ENCODE results near the gene UBAP2L. TPM values are rescaled to one million over a fixed set of nuclear protein-coding genes. Genes with fewer than 3 reads are reported as not detected.

UBAP2L gene
- polyA plus RNA-seq, 1 donor (not counting 4 experiments of a cell fraction or from before 2014, with no cell fraction given), result 198 TPM

DNA sequence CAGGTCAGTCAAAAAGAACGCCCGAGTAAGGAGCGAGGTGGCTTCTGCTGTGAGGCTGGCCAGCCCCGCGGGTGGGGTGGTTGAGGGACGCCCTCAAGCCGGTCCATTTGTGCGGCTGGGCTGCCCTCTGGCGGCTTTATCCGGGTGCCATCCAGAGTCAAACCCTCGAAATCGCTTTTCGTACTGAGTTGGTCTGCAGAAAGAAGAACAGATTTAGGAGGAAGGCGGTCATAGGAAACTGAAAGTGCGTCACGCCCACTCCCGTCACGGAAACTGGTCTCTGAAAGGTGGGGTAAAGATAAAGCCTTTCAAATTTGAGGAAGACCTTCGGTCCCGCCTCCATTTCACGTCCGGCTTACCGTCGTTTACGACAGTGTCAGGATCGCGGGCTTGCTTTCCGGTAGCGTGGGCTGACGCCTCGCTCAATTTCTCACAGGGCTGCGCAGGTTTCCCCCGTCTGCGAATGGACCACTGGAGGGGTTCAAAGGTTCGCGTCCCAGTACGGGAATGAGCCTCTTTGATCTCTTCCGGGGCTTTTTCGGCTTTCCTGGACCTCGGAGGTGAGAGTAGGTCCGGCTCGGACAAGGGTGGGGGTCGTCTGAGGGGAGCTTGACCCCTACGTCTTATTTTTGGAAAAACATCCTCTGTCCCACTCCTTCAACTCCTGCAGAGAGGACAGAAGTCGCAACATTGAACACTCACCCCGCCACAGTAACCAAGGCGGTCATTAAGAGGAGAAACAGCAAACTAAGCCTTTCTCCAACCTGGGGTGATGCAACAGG, 51.7 kb downstream of the UBAP2L start, which contains the start of gene HAX1:
TSS of gene HAX1 (plus strand) at position 413 of the 782 bp plus-strand sequence. CDS start at position 508, 95 bp downstream.
- Histone ChIP-seq H3K9ac (ENCODE audit: control insufficient read depth, extremely low read depth, insufficient read depth, low read length) (peak within 1 kb of the TSS; percentile 96), H3K4me1 (ENCODE audit: control insufficient read depth, extremely low read depth, insufficient read depth, low read length) (peaks cover 4% of the 10 kb centered on the region), H3K4me2 (ENCODE audit: control insufficient read depth, extremely low read depth, insufficient read depth, low read depth, low read length) (peak within 1 kb of the TSS; percentile 89), H3K9me1 (ENCODE audit: control insufficient read depth, extremely low read depth, insufficient read depth, low read length) (no peaks in the 10 kb centered on the region), H3K36me3 (ENCODE audit: control insufficient read depth in 2 of 2, extremely low read depth in 1 of 2, insufficient read depth in 2 of 2, low read length in 2 of 2) (peaks cover 11 to 20% of the 10 kb centered on the region in 2 experiments), H4K20me1 (ENCODE audit: control insufficient read depth, extremely low read depth, insufficient read depth, low read length) (no peaks in the 10 kb centered on the region), H3K27ac (ENCODE audit: control insufficient read depth, insufficient read depth, low read length) (peak within 1 kb of the TSS; percentile 91), H3K9me3 (ENCODE audit: control insufficient read depth, low read depth, low read length) (no peaks in the 10 kb centered on the region), H3K27me3 (ENCODE audit: control insufficient read depth, extremely low read depth, insufficient read depth, low read length) (no peaks in the 10 kb centered on the region), H3K4me3 (ENCODE audit: control insufficient read depth in 2 of 3, extremely low read depth in 1 of 3, insufficient read depth in 2 of 3, low read depth in 1 of 3, low read length in 3 of 3) (peak within 1 kb of the TSS; percentile 82 to 100 (median 95)), H3K79me2 (ENCODE audit: control insufficient read depth, insufficient read depth, low read length) (peaks cover 12% of the 10 kb centered on the region), H2AFZ (ENCODE audit: control insufficient read depth, low read length) (peak within 1 kb of the TSS; percentile 92)
- peak; percentile 95 for FAIRE-seq
- TF ChIP-seq, protein P1, sequence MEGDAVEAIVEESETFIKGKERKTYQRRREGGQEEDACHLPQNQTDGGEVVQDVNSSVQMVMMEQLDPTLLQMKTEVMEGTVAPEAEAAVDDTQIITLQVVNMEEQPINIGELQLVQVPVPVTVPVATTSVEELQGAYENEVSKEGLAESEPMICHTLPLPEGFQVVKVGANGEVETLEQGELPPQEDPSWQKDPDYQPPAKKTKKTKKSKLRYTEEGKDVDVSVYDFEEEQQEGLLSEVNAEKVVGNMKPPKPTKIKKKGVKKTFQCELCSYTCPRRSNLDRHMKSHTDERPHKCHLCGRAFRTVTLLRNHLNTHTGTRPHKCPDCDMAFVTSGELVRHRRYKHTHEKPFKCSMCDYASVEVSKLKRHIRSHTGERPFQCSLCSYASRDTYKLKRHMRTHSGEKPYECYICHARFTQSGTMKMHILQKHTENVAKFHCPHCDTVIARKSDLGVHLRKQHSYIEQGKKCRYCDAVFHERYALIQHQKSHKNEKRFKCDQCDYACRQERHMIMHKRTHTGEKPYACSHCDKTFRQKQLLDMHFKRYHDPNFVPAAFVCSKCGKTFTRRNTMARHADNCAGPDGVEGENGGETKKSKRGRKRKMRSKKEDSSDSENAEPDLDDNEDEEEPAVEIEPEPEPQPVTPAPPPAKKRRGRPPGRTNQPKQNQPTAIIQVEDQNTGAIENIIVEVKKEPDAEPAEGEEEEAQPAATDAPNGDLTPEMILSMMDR (optimal IDR thresholded peaks at IDR 0.05 in 1 of 3, IDR thresholded peaks at IDR 0.05 in 1 of 3, conservative IDR thresholded peaks at IDR 0.05 in 1 of 3; ENCODE audit: extremely low read depth in 1 of 3, insufficient read depth in 2 of 3, low read length in 3 of 3), result peak; percentile 70 to 81 (median 77)
- TF ChIP-seq EZH2 (IDR thresholded peaks at IDR 0.05; ENCODE audit: low read length), result no peak
- dilution Hi-C loops (cut with MboI; ENCODE audit: extremely low pct_ligation_motif_present, low sequenced_read_pairs), result no loop called here
- DNase-seq (ENCODE audit: low read depth, low spot score), result peak; percentile 82

DNA sequence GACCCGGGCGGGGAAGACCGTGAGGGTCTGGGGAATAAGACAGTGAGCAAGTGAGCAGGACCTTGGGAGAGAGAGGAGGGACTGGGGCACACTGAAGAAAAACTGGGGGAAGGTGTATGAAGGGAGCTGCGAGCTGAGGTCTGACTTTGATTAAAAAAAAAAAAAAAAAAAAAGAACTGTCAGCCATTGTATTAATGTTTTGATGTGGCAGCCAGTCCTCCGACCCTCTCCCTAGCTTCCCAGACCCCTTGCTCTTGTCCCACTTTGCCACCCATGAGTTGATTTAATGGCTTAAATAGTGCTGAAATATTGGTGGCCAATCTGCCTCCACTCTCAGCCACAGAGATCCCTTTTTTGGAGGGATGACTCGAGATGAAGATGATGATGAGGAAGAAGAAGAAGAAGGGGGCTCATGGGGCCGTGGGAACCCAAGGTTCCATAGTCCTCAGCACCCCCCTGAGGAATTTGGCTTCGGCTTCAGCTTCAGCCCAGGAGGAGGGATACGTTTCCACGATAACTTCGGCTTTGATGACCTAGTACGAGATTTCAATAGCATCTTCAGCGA, 52.3 kb downstream of the UBAP2L start:
- peak overlapping the region; percentile 91 for H3K27ac ChIP-seq (ENCODE audit: control insufficient read depth, insufficient read depth, low read length)
- no peaks in the 10 kb centered on the region for H3K9me1 ChIP-seq (ENCODE audit: control insufficient read depth, extremely low read depth, insufficient read depth, low read length)
- peak overlapping the region; percentile 89 for H3K4me2 ChIP-seq (ENCODE audit: control insufficient read depth, extremely low read depth, insufficient read depth, low read depth, low read length)
- H3K27me3 ChIP-seq (ENCODE audit: control insufficient read depth, extremely low read depth, insufficient read depth, low read length), result no peaks in the 10 kb centered on the region
- H3K36me3 ChIP-seq (ENCODE audit: control insufficient read depth in 2 of 2, extremely low read depth in 1 of 2, insufficient read depth in 2 of 2, low read length in 2 of 2), result peaks cover 11 to 20% of the 10 kb centered on the region in 2 experiments
- peak overlapping the region; percentile 82 to 100 (median 95) for H3K4me3 ChIP-seq (ENCODE audit: control insufficient read depth in 2 of 3, extremely low read depth in 1 of 3, insufficient read depth in 2 of 3, low read depth in 1 of 3, low read length in 3 of 3)
- H3K9ac ChIP-seq (ENCODE audit: control insufficient read depth, extremely low read depth, insufficient read depth, low read length), result peak overlapping the region; percentile 96
- no peaks in the 10 kb centered on the region for H3K9me3 ChIP-seq (ENCODE audit: control insufficient read depth, low read depth, low read length)
- H3K4me1 ChIP-seq (ENCODE audit: control insufficient read depth, extremely low read depth, insufficient read depth, low read length), result peaks cover 4% of the 10 kb centered on the region
- H2AFZ ChIP-seq (ENCODE audit: control insufficient read depth, low read length), result peak overlapping the region; percentile 92
- DNase-seq (ENCODE audit: low read depth, low spot score), result no peak
- no peak for FAIRE-seq
- no peaks in the 10 kb centered on the region for H4K20me1 ChIP-seq (ENCODE audit: control insufficient read depth, extremely low read depth, insufficient read depth, low read length)
- H3K79me2 ChIP-seq (ENCODE audit: control insufficient read depth, insufficient read depth, low read length), result peaks cover 12% of the 10 kb centered on the region
- TF ChIP-seq, protein P1 (optimal IDR thresholded peaks at IDR 0.05 in 1 of 3, IDR thresholded peaks at IDR 0.05 in 1 of 3, conservative IDR thresholded peaks at IDR 0.05 in 1 of 3; ENCODE audit: extremely low read depth in 1 of 3, insufficient read depth in 2 of 3, low read length in 3 of 3), result no peak
- no peak for TF ChIP-seq EZH2 (IDR thresholded peaks at IDR 0.05; ENCODE audit: low read length)
- dilution Hi-C loops (cut with MboI; ENCODE audit: extremely low pct_ligation_motif_present, low sequenced_read_pairs), result no loop called here

All from keratinocyte (primary cell).